ENCODE measurements around the gene PRDM9.

- TF ChIP-seq CTCF (IDR thresholded peaks at IDR 0.05), result no peak
- no peak for TF ChIP-seq POLR2A (IDR thresholded peaks at IDR 0.05)
- no peak for TF ChIP-seq POLR2AphosphoS5 (IDR thresholded peaks at IDR 0.05; ENCODE audit: insufficient read depth in 1 of 2, low read depth in 1 of 2)
Observed at GRCh38 chr5:23461576-23461975, 45.8 kb upstream of the PRDM9 start.
